Measurements from ENCODE around the gene SPOUT1.

The SPOUT1 gene

GRCh38 chr9:128836509-128837145 lies 7.0 kb upstream of the SPOUT1 start:
- no peak for DNase-seq

DNA sequence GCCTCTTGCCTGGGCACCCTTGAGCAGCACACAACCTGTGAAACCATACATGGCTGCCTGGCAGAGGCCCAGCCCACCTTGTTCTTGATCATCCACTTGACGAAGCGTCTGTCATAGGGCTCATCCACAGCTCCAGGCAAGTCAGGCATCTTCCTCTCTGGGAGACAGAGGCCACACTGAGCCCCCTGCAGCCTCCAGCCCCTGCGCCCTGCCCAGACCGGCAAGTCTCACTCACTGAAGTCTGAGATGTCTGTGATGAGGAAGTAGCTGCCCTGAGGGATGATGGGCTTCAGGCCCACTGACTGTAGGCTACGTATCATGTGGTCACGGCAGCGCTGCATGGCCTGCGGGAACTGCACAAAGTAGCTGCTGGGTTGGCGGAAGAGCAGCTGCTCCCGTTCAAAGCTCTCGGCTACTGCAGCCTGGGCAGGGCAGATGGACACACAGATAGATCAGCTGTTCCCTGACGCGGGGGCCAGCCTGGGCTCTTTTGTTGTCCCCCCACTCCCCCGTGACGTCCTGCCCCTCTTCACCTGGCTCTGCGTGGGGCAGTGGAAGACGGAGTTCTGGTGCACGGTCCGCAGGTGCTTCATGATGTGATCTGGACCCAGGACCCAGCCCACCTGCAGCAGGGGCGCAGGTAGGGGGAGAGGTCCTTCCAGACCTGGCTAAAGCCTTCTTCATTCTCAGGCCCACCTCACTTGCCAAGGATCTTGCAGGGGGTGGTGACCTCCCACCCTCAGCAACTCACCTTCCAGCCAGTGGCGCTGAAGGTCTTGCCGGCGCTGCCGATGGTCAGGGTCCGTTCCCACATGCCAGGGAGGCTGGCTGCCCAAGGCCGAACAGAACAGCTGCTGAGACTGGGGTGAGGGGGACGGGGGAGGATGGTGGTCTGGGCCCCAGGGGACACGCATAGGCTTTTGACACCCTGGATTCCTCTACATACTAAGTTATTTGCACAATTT lies 5.9 kb upstream of the SPOUT1 start:
- no peak for DNase-seq

DNA sequence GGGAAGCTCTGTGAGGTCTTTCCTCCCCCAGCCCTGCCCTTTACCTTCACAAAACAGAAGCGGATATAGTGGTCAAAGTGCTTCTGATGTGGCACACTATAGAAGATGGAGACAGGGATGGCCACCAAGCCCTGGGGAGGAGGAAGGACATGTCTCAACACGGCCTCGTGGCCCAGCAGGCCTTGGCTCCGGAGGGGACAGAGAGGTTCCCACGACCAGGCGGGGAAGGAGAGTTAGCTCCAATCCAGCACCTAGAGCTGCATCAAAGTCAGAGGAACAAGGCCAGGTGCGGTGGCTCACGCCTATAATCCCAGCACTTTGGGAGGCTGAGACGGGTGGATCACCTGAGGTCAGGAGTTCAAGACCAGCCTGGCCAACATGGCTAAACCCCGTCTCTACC lies 4.1 kb upstream of the SPOUT1 start:
- DNase-seq, result no peak

DNA sequence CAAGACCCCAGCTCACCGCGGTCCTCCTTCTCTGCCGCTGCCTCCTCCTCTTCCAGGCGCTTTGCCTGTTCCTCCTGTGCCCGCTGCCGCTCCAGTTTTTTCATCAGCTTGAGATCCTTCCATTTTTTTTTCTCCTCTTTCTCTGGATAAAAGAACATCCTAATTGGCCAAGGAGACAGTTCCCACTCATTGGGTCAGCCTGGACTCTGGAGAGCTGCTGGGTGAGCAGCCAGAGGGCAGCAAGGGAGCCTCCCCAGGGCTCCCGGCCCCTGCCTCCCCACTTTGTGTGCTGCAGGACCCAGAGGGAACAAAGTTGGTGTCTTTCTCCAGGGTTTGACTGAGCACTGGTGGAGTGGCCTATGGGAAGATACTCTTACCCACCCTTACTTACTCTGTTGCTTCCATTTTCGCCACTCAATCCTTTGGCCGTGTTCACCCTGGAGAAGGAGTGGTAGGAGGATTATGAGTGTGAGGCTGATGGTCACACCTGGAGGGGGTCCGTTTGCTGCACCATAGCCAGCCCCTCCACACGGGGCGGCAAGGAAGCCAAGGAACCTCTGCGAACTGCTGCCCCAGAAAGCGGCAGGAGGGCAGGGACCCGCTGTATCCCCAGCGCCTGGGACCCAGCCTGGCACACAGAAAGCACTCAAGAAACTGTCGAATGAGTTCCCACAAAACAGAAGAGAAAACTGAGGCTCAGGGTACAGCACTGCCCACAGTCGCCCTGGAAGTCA lies 708 bp downstream of the SPOUT1 start:
- peak in 1 of 3 donors; percentile 10 for DNase-seq

- DNase-seq, result no peak
Measured at GRCh38 chr9:128828267-128828666, 1.3 kb downstream of the SPOUT1 start.

DNA sequence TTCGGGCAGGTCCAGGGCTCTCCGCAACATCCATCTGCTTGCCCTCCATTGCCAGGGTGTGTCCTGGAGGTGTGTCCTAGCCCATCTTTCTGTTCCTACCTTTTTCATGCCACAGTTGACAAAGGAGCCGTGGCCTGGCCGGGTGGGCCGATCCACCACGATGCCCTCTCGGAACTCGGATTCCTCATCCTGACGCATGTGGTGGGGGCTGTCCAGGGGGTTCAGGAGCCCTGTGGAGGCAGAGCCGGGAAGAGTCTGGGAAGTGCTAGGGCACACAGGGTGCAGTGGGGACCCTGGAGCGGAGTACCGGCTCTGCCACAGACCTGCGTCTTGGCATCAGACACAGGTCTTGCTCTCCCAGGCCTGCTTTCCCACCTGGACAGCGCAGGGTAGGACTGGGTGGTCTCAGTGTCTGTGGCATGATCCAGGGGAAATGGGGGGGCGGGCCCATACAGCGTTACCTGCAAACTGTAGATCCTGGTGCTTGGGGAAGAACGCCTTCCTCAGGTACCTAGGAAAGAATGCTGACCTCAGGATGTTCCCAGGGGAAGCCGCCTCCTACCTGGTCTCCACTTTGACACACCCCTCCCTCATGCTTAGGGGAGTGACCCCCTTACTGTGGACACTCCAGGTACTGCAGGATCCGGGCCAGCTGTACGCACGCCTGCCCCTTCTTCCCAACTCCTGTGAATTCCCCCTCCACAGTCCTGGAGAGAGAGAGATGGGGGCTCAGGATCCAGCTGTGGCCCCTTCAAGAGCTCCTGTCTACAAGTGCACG lies 3.5 kb downstream of the SPOUT1 start:
- DNase-seq, result no peak

GRCh38 chr9:128824911-128825310 lies 4.7 kb downstream of the SPOUT1 start:
- no peak for DNase-seq

DNA sequence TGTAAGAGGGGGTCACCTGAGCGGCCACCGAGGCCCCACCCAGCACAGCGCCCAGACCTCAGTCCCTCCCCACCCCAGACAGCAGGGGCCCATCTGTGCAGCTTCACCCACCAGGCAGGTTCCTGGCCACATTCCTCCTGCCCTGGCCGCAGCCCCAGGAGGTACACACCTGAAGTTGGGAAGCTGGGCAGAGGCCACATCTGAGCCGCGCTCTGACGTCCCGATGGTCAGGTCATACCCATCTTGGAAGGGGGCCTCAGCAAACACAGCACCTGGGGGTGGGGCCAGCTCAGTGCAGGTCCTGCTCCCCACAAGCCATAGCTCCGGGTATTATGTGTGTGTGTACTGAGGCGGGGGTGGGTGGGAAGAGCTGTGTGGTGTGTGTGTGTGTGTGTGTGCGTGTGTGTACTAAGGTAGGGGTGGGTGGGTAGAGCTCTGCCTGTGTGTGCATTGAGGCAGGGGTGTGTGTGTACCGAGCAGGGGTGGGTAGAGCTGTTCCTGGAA lies 5.6 kb downstream of the SPOUT1 start:
- DNase-seq, result no peak

DNA sequence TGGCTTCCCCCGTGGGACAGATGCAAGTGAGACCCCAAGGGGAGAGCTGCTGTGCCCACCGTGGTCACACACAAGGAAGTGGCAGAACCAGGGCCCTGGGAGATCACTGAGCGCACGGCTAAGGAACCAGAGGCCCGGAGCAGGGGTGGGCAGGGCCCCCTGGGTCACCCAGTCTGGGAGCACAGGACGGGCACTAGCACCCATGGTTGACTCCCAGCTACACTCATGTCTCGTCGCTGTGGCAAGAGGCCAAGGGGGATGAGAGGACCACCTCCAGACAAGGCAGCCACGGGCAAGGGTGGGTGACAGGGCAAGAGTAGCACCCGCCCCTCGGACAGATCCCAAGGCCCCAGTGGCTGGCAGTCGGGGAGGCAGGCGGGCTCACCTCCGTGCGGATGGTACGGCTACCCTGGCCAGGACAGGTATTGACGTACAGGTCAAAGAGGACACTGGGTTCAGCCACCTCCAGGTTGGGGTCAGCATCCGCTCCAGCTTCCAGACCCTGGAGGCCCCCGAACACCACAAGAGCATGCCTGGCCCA lies 6.2 kb downstream of the SPOUT1 start:
- no peak for DNase-seq

DNA sequence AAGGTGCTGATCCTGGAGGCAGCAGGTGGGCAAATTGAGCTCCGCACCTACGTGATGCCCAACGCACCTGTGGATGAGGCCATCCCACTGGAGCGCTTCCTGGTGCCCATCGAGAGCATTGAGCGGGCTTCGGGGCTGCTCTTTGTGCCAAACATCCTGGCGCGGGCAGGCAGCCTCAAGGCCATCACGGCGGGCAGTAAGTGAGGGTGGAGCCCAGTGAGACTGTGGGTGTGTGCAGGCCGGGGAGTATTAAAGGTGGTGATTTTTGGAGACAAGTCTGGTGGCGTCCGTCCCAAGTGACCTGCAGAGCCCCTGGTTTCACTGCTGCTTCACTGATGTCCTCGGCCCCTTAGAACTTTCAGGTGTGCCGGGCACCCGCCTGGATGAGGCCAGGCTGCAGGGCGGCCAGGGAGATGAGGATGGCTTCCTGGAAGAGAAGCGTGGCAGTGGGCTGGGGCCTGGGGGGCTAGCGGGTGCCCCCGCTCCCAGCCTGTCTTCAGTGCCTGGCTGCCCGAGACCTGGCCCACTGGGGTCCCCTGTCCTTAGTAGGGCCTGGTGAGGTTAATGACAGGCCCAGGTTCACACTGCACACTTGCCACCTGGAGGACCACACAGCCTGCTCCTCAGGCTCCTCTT lies 7.1 kb downstream of the SPOUT1 start:
- DNase-seq, result no peak

DNA sequence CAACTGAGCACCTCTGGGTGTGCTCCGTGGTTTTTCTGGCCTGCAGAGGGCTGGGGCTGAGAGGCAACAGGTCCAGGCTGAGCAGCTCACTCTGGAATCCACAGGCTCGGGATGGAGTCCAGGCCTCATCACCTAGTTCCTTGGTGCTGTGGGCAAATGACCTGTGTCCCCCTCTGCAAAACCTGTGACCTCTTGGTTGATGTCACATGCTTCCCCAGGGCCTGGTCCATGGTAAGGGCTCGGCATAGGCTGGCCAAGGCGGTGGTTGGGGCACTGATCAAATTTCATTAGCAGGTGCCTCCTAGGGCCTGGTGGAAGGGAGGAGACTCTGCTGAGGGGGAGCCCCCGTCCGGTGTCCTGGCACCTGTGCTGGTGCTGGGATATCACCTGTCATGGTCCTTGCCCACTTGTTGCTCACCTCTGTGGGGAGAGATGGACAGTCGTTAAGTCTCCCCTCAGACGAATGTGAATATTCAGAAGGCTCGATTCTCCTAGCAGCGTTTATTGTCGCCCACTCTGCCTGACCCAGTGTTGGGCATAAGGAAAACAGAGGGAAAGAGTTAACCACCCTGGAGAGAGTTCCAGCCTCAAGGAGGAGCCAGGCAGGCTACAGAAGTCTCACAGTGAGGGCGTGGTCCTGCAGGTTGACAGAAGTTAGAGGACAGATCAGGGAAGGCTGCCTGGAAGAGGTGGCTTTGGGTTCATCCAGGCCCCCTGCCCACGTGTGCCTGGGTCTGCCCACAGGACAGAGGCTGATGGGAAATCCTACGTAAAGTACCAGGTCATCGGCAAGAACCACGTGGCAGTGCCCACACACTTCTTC lies 7.8 kb downstream of the SPOUT1 start:
- no peak for DNase-seq

- no peak for DNase-seq
Measured at GRCh38 chr9:128820665-128821583, 8.7 kb downstream of the SPOUT1 start.

DNA sequence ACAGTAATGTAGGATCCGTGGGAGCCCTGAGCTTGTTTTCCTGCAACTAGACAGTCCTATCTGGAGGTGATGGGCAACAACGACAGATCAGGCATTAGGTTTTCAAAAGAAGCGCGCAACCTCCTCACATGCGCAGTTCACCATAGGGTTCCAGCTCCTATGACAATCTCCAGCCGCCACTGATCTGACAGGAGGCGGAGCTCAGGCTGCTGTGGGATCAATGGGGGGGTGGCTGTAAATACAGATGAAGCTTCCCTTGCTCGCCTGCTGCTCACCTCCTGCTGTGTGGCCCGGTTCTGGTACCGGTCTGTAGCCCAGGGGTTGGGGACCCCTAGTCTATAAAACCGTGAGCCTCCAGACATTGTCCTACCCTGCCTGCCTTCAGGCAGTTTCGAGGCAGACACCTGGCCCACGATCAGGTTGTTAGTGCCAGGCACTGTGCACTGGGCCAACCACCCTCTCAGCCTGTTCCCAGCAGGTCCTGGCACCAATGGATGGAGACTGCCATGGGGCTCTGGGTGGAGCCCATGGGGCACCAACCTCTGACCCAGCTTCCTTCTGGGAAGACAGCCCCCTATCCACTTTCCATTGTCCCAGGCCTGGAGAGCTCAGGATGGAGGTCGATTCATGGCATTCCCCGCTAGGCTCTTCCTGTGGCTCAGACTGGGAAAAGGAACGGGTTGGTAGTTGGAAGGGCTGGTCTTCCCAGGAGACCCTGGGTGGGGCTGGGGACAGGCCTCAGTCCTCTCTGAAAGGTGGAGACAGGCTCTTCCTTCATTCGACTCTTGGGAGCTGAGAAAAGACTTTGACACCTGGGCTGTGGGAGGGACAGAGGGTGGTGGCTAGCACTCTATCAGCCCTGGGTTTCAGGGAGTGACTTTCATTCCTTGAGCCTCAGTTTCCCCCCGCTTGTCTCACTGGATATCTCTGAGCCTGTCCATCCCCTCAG lies 9.6 kb downstream of the SPOUT1 start:
- no peak for DNase-seq

- peak; percentile 32 to 58 (median 36) for DNase-seq
Measured at GRCh38 chr9:128818839-128819715, 10.5 kb downstream of the SPOUT1 start.

DNA sequence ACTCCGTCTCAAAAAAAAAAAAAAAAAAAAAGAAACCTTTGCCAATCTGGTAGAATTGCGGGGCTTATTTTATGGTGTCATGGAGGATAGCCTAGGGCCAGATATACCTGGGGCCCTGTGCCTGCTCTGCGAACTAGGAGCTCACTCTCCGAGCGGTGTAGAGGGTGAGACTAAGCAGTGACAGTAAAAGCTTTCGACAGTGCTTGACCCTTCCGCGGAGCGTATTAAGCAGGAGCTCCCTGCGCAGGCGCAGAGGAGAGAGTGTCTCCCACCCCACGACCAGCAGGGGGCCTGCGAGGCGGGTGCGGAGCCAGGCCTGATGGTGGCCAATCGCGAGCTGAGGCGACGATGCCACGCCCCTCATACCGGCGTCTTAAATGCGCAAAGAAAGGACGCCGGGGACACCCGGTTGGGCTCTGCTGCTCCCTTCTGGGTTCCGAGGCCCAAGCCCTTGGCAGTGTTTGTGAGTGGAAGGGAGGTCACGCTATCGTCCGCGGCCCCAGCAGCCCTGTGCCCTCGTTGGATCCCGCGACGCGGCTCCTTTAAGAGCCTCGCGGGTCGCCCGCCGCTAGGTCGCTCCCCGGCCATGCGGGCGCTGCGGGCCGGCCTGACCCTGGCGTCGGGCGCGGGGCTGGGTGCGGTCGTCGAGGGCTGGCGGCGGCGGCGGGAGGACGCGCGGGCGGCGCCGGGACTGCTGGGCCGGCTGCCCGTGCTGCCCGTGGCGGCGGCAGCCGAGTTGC lies 11.3 kb downstream of the SPOUT1 start, which contains the start of gene ENDOG:
ENDOG (plus strand) TSS at position 402 of the 740 bp plus-strand sequence; CDS start at position 587, 185 bp downstream.
- peak; percentile 99 to 100 (median 99) for DNase-seq

- no peak for DNase-seq
Measured at GRCh38 chr9:128810873-128811272, 18.7 kb downstream of the SPOUT1 start.

Data from suppressor macrophage treated with lipopolysaccharide for 1 hour (primary cell).